KMS-11 (cell line): ENCODE data around the gene LIPG.

Source experiments
- H2AFZ ChIP-seq: fragments of 200-600 bp; sonication (generic); 2 replicates; pipeline ENCODE4 v1.6.1; 2016; ENCODE audit warnings: antibody characterized with exemption, mixed run types, low read depth
- H3K27ac ChIP-seq: fragments of 200-600 bp; sonication (generic); 2 replicates; pipeline ENCODE4 v1.6.1; 2016; ENCODE audit warnings: mild to moderate bottlenecking, mixed run types
- H3K27me3 ChIP-seq: fragments of 200-600 bp; sonication (generic); 2 replicates; pipeline ENCODE4 v1.6.1; 2017; ENCODE audit warnings: mild to moderate bottlenecking, low read depth, mixed run types, moderate library complexity; ENCODE audit not compliant: insufficient read depth
- H3K36me3 ChIP-seq: fragments of 200-600 bp; sonication (generic); 2 replicates; pipeline ENCODE4 v1.6.1; 2017; ENCODE audit warnings: mild to moderate bottlenecking, mixed run types; ENCODE audit not compliant: insufficient read depth
- H3K4me1 ChIP-seq: fragments of 200-600 bp; sonication (generic); 2 replicates; pipeline ENCODE4 v1.6.1; 2016; ENCODE audit warnings: mild to moderate bottlenecking, low read depth, mixed run types; ENCODE audit not compliant: poor library complexity, severe bottlenecking
- H3K4me2 ChIP-seq: fragments of 200-600 bp; sonication (generic); 2 replicates; pipeline ENCODE4 v1.7.0; 2016; ENCODE audit warnings: mild to moderate bottlenecking, mixed run types
- H3K4me3 ChIP-seq: fragments of 200-600 bp; sonication (generic); IDR thresholded peaks from 2 replicates; pipeline ENCODE4 v1.6.1; 2017; ENCODE audit warnings: low read depth, low read length, mixed read lengths; ENCODE audit not compliant: insufficient read depth
- H3K79me2 ChIP-seq: fragments of 200-600 bp; sonication (generic); 2 replicates; pipeline ENCODE4 v1.6.1; 2016; ENCODE audit warnings: low read depth, mixed run types; ENCODE audit not compliant: insufficient read depth
- H3K9ac ChIP-seq: fragments of 200-600 bp; sonication (generic); 2 replicates; pipeline ENCODE4 v1.6.1; 2016; ENCODE audit warnings: mild to moderate bottlenecking, mixed run types
- H4K20me1 ChIP-seq: fragments of 200-600 bp; sonication (generic); 2 replicates; pipeline ENCODE4 v1.6.1; 2016; ENCODE audit warnings: mild to moderate bottlenecking, mixed run types; ENCODE audit not compliant: insufficient read depth
- TF ChIP-seq, protein P1 (sequence below): fragments of 200-600 bp; sonication (generic); conservative IDR thresholded peaks from 2 replicates; pipeline ENCODE4 v1.6.1; 2017; ENCODE audit warnings: low read depth, mild to moderate bottlenecking, antibody characterized with exemption, low read length, moderate library complexity, mixed read lengths

Gene LIPG

DNA sequence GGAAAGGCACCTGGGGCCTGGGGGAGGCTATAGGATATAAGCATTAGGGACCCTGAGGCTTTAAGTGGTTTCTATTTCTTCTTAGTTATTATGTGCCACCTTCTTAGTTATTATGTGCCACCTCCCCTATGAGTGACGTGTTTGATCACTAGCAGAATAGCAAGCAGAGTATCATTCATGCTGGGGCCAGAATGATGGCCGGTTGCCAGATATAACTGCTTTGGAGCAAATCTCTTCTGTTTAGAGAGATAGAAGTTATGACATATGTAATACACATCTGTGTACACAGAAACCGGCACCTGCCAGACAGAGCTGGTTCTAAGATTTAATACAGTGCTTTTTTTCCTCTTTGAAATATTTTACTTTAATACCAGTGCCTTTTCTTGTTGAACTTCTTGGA lies 29.4 kb downstream of the LIPG start:
- H3K9ac ChIP-seq: no peak overlapping the region
- no peaks in the 10 kb centered on the region for H3K79me2 ChIP-seq
- TF ChIP-seq, protein P1, sequence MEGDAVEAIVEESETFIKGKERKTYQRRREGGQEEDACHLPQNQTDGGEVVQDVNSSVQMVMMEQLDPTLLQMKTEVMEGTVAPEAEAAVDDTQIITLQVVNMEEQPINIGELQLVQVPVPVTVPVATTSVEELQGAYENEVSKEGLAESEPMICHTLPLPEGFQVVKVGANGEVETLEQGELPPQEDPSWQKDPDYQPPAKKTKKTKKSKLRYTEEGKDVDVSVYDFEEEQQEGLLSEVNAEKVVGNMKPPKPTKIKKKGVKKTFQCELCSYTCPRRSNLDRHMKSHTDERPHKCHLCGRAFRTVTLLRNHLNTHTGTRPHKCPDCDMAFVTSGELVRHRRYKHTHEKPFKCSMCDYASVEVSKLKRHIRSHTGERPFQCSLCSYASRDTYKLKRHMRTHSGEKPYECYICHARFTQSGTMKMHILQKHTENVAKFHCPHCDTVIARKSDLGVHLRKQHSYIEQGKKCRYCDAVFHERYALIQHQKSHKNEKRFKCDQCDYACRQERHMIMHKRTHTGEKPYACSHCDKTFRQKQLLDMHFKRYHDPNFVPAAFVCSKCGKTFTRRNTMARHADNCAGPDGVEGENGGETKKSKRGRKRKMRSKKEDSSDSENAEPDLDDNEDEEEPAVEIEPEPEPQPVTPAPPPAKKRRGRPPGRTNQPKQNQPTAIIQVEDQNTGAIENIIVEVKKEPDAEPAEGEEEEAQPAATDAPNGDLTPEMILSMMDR: no peak
- no peaks in the 10 kb centered on the region for H3K4me1 ChIP-seq
- no peaks in the 10 kb centered on the region for H3K36me3 ChIP-seq
- H3K4me3 ChIP-seq: no peak overlapping the region
- H4K20me1 ChIP-seq: no peaks in the 10 kb centered on the region
- H2AFZ ChIP-seq: no peak overlapping the region
- H3K27ac ChIP-seq: no peak overlapping the region
- H3K4me2 ChIP-seq: no peak overlapping the region
- H3K27me3 ChIP-seq: no peaks in the 10 kb centered on the region

DNA sequence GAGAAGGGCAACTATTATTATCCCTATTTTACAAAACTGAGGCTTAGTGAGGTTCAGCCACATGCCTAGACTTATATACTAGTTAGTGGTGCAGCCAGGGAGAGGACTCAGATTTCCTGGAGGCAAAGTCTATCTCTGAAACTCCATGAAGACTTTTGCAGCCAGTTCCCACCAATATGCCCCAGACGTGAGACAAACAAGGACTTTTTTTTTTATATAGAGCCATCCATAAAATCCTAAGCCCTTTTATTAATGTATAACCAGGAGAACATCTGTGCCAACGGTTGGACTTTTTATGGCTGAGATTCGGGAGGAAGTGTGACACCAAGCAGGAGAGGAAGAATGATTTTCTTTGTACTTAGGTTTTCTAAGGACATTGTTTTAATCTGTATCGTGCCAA lies 29.9 kb downstream of the LIPG start:
- Histone ChIP-seq H4K20me1 (no peaks in the 10 kb centered on the region), H3K9ac (no peak overlapping the region), H3K27ac (no peak overlapping the region), H3K4me2 (no peak overlapping the region), H2AFZ (no peak overlapping the region), H3K36me3 (no peaks in the 10 kb centered on the region), H3K4me1 (no peaks in the 10 kb centered on the region), H3K79me2 (no peaks in the 10 kb centered on the region), H3K27me3 (no peaks in the 10 kb centered on the region), H3K4me3 (no peak overlapping the region)
- TF ChIP-seq, protein P1: no peak

DNA sequence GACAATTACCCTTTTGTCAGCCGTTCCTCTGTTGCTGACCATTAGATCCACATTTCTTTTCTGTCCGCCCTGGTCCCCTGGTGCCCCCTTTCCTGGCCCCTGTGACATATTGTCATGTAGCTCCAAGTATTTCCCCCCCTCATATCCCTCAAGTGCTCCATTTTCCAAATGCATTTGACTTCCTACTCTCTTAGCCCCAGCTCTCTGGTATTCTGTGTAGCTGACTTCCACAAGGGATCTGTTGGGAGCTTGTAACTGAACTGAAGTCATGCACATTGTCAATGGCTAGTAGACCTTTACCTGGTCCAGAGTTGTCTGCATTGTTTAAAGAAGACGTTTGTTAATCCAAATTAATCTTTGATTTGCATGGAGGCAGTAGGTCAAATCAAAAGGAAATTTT lies 34.8 kb downstream of the LIPG start:
- TF ChIP-seq, protein P1: no peak
- no peaks in the 10 kb centered on the region for H3K36me3 ChIP-seq
- H2AFZ ChIP-seq: no peak overlapping the region
- no peaks in the 10 kb centered on the region for H3K79me2 ChIP-seq
- no peak overlapping the region for H3K9ac ChIP-seq
- no peak overlapping the region for H3K27ac ChIP-seq
- peaks cover 9% of the 10 kb centered on the region for H3K4me1 ChIP-seq
- no peak overlapping the region for H3K4me2 ChIP-seq
- H3K4me3 ChIP-seq: no peak overlapping the region
- no peaks in the 10 kb centered on the region for H3K27me3 ChIP-seq
- no peaks in the 10 kb centered on the region for H4K20me1 ChIP-seq

GRCh38 chr18:49597157-49597931 lies 35.5 kb downstream of the LIPG start:
- H3K36me3 ChIP-seq: no peaks in the 10 kb centered on the region
- H4K20me1 ChIP-seq: no peaks in the 10 kb centered on the region
- no peak overlapping the region for H2AFZ ChIP-seq

More at GRCh38 chr18:49597157-49597931, 35.5 kb downstream of the LIPG start:
- H3K4me3 ChIP-seq: no peak overlapping the region
- no peaks in the 10 kb centered on the region for H3K79me2 ChIP-seq
- no peaks in the 10 kb centered on the region for H3K27me3 ChIP-seq
- no peak overlapping the region for H3K27ac ChIP-seq
- no peak overlapping the region for H3K4me2 ChIP-seq
- H3K9ac ChIP-seq: no peak overlapping the region
- TF ChIP-seq, protein P1: no peak
- peaks cover 9% of the 10 kb centered on the region for H3K4me1 ChIP-seq
